Stomach (tissue), 9 donors: ENCODE data around the gene PPCS. TPM values are rescaled to one million over a fixed set of nuclear protein-coding genes. Genes with fewer than 3 reads are reported as not detected.

ENCODE experiments used
- DNase-seq, 2 donors: peaks; one replicate each; pipeline versions ENCODE4 v3.0.0 to v3.0.0-alpha.2; 2013 to 2019
- H3K27ac ChIP-seq, 5 donors: fragments of 200-600 bp in 4 of 5; sonication (generic) in 4 of 5; one replicate each; pipeline ENCODE4 v1.5.1; 2013 to 2019; ENCODE audit warnings: mild to moderate bottlenecking in 1 of 5, moderate library complexity in 1 of 5
- H3K27me3 ChIP-seq, 3 donors: fragments of 200-600 bp; sonication (generic); one replicate each; pipeline ENCODE4 v1.5.1; 2017 to 2019; ENCODE audit warnings: mixed run types in 1 of 3
- H3K36me3 ChIP-seq, 4 donors: fragments of 200-600 bp; sonication (generic); 1 replicate in 3 of 4; 2 replicates in 1 of 4; pipeline ENCODE4 v1.5.1; 2016 to 2019
- H3K4me1 ChIP-seq, 4 donors: fragments of 200-600 bp; sonication (generic); one replicate each; pipeline ENCODE4 v1.5.1; 2016 to 2019
- H3K4me3 ChIP-seq, 4 donors: fragments of 200-600 bp; sonication (generic) in 3 of 4; one replicate each; pipeline ENCODE4 v1.5.1; 2016 to 2019; ENCODE audit warnings: mild to moderate bottlenecking in 1 of 4
- H3K9me3 ChIP-seq, 4 donors: fragments of 200-600 bp; sonication (generic); one replicate each; pipeline ENCODE4 v1.5.1; 2016 to 2019
- CTCF ChIP-seq, 7 experiments: fragments of 450-650 bp in 4 of 7; fragments of 200-600 bp in 3 of 7; sonication (generic) in 3 of 7; IDR thresholded peaks; one replicate each; pipeline ENCODE4 v1.5.1; 2016 to 2019; ENCODE audit warnings: antibody characterized with exemption in 7 of 7, control low read depth in 2 of 7, mild to moderate bottlenecking in 1 of 7
- EP300 ChIP-seq: sonication (generic); formaldehyde crosslinking; IDR thresholded peaks from one replicate; pipeline ENCODE4 v1.6.1; 2017; ENCODE audit warnings: antibody characterized with exemption
- POLR2A ChIP-seq, 4 donors: fragments of 450-650 bp; IDR thresholded peaks; one replicate each; pipeline ENCODE4 v1.6.1; 2016; ENCODE audit warnings: antibody characterized with exemption in 4 of 4, control low read depth in 2 of 4, mild to moderate bottlenecking in 1 of 4, moderate library complexity in 1 of 4
- POLR2AphosphoS5 ChIP-seq, 3 donors: sonication (generic); formaldehyde crosslinking; IDR thresholded peaks; one replicate each; pipeline ENCODE4 v1.6.1; 2016; ENCODE audit warnings: antibody characterized with exemption in 3 of 3
- WGBS, 5 donors: extraction: QIAGEN DNeasy Blood & Tissue Kit in 3 of 5; methylation state at CpG; one replicate each; pipeline versions ENCODE4 v1.1.5 to v1.1.7; 2013 to 2018; 5-methylcytosine and 5-hydroxymethylcytosine counted together
- intact Hi-C: fragments of 100-400 bp; cut with DNase I; formaldehyde crosslinking; loops from one replicate; pipeline ENCODE4 v1.15.1; 2023; ENCODE audit warnings: low total_unique reads
- polyA plus RNA-seq, 3 donors: library from polyadenylated mRNA; stranded (reverse); fragments of 200-250 nt; gene quantifications; one replicate each; pipeline ENCODE4 v1.2.3, GENCODE V29; 2013
- total RNA-seq, 5 donors: library from RNA; depleted of rRNA; stranded (reverse); fragments of >200 nt; gene quantifications; one replicate each; pipeline versions ENCODE4 v1.1.0 to v1.2.3, GENCODE V29; 2014 to 2016
- donor health status: healthy with polysubstance abuse.
- donor health status: Bipolar disorder and iron deficiency.
- donor health status: healthy.

PPCS gene
- total and polyA plus RNA-seq, 8 donors, result 17.0 to 446 (median 68.6) TPM

- 78 to 89% (median 83%) methylated on average over 4 of the region's 4 CpGs for WGBS, 5 donors
- no peak for DNase-seq
- no peaks in the 10 kb centered on the region for H3K9me3 ChIP-seq
- TF ChIP-seq POLR2AphosphoS5 (IDR thresholded peaks at IDR 0.05) (no peak), EP300 (no peak), CTCF (IDR thresholded peaks at IDR 0.05) (no peak), POLR2A (IDR thresholded peaks at IDR 0.05) (no peak)
- H3K27me3 ChIP-seq, result no peaks in the 10 kb centered on the region
- no peak overlapping the region for H3K4me3 ChIP-seq
- no peak overlapping the region for H3K27ac ChIP-seq
- peaks cover 0 to 4% (median 3%) of the 10 kb centered on the region in 4 donors for H3K36me3 ChIP-seq
- peaks cover 12 to 26% (median 22%) of the 10 kb centered on the region in 4 donors for H3K4me1 ChIP-seq
- intact Hi-C loops, result no loop called here
Measured at GRCh38 chr1:42453386-42453785, 3.0 kb upstream of the PPCS start.

- WGBS, 5 donors, result 97 to 99% (median 97%) methylated on average over 5 of the region's 5 CpGs
- Histone ChIP-seq H3K4me1 (peaks cover 12 to 29% (median 24%) of the 10 kb centered on the region in 4 donors), H3K36me3 (peaks cover 9 to 15% (median 12%) of the 10 kb centered on the region in 4 donors), H3K27me3 (no peaks in the 10 kb centered on the region), H3K27ac (no peak overlapping the region), H3K4me3 (no peak overlapping the region), H3K9me3 (no peaks in the 10 kb centered on the region)
- DNase-seq, result no peak
- no peak for TF ChIP-seq EP300
- TF ChIP-seq POLR2AphosphoS5 (IDR thresholded peaks at IDR 0.05), result no peak
- TF ChIP-seq POLR2A (IDR thresholded peaks at IDR 0.05), result no peak
- TF ChIP-seq CTCF (IDR thresholded peaks at IDR 0.05), result no peak
- intact Hi-C loops, result no loop called here
Measured at GRCh38 chr1:42454403-42454802, 1.9 kb upstream of the PPCS start.

GRCh38 chr1:42456754-42457089, 379 bp downstream of the PPCS start:
- TF ChIP-seq CTCF (IDR thresholded peaks at IDR 0.05) (no peak), POLR2A (IDR thresholded peaks at IDR 0.05) (no peak), EP300 (no peak), POLR2AphosphoS5 (IDR thresholded peaks at IDR 0.05) (no peak)
- peak overlapping the region; percentile 90 to 98 (median 95) for H3K27ac ChIP-seq
- WGBS, 5 donors, result 0 to 1% (median 1%) methylated on average over 17 to 23 of the region's 23 CpGs
- H3K4me3 ChIP-seq, result peak overlapping the region; percentile 74 to 96 (median 86)
- H3K36me3 ChIP-seq, result peaks cover 12 to 37% (median 33%) of the 10 kb centered on the region in 4 donors
- peaks cover 12 to 35% (median 24%) of the 10 kb centered on the region in 4 donors for H3K4me1 ChIP-seq
- H3K27me3 ChIP-seq, result no peaks in the 10 kb centered on the region
- no peaks in the 10 kb centered on the region for H3K9me3 ChIP-seq
- peak; percentile 63 to 86 for DNase-seq
- intact Hi-C loops, result no loop called here

- intact Hi-C loops, result no loop called here
- Histone ChIP-seq H3K36me3 (peaks cover 12 to 38% (median 33%) of the 10 kb centered on the region in 4 donors), H3K9me3 (no peaks in the 10 kb centered on the region), H3K27ac (peak overlapping the region in 1 of 5 donors; percentile 7), H3K4me1 (peaks cover 18 to 49% (median 38%) of the 10 kb centered on the region in 4 donors), H3K27me3 (no peaks in the 10 kb centered on the region), H3K4me3 (no peak overlapping the region)
- DNase-seq, result peak in 1 of 2 donors; percentile 23
- TF ChIP-seq EP300, result no peak
- TF ChIP-seq CTCF (IDR thresholded peaks at IDR 0.05), result no peak
- no peak for TF ChIP-seq POLR2AphosphoS5 (IDR thresholded peaks at IDR 0.05)
- TF ChIP-seq POLR2A (IDR thresholded peaks at IDR 0.05), result no peak
- WGBS, 5 donors, result 78 to 88% (median 81%) methylated on average over 2 of the region's 2 CpGs
Measured at GRCh38 chr1:42461196-42461595, 4.9 kb downstream of the PPCS start.
